Superior temporal gyrus (tissue), 1 donor: ENCODE results near the gene SMYD3.
"Not testable (repeated sequence)": the region's sequence is repeated elsewhere in the genome, so short reads cannot be mapped to it uniquely, and the experiment has no call there.

Experiments
- DNase-seq: peaks from one replicate; pipeline ENCODE4 v3.0.0-alpha.2; 2016; ENCODE audit errors: extremely low spot score

SMYD3 gene

DNA sequence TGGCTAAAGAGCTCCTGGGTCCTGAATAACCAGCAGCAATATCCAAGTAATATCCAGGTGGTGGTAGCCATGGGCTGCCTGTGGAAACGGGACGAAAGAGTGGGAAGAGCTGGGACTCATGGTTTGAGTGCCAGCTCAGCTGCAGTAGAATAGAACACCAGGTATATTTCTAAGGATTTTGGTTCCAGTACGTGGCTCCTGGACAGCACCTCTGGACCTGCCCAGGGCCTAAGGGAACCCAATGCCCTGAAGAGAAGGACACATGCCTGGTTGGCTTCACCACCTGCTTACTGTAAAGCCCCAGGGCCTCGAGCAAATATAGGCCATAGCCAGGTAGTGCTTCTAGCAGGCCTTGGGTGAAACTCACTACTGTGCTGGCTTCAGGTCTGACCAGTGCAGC is 785.6 kb downstream of the SMYD3 start:
- no peak for DNase-seq

DNA sequence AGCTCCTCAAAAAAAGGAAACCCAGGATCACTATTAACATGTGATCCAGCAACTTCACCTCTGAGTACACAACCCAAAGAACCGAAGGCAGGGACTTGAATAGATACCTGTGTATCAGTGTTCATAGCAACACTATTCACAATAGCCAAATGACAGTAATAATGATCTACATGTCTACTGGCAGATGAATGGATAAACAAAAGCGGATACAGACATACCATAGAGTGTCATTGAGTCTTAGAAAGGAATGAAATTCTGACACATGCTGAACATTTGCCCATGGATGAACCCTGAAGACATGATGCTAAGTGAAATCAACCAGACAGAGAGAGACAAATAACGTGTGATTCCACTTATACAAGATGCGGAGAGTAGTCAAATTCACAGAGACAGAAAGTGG is 788.1 kb downstream of the SMYD3 start:
- DNase-seq: no peak

DNA sequence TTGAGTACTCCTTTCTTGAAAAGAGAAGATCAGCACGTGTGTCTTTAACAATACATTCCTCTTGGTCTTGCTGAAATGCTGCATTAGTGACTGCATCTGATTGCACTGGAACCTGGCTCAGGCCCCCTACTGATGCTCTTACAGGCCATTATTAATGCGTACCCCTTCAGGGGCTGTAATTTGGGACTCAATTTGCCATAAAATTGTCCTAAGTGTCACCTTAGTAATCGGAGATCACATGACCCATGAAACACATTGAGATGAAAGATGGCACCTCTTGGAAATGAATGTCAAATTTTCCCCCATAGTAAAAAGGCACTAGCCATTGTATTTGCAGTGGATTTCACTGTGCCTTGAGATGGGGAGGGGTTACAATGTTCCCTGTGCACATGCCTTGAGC is 789.0 kb downstream of the SMYD3 start:
- no peak for DNase-seq

DNA sequence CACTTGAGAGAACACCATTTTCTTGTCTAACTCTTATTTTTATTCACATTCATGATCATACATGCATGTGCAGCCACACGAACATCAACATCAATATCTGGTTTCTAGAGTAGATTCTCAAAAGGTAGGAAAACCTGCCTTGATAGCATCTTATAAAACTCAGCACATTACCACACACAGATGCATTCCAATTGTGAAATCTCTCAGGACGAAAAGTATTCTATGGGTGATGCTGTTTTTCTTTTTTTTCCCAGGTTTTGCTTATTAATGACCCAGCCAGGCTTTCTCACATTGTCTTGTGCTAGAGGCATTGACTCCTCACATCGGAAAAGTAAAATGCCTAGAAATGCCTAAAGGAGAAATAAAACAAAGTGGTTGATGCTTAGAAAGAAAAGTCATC is 789.5 kb downstream of the SMYD3 start:
- no peak for DNase-seq

DNA sequence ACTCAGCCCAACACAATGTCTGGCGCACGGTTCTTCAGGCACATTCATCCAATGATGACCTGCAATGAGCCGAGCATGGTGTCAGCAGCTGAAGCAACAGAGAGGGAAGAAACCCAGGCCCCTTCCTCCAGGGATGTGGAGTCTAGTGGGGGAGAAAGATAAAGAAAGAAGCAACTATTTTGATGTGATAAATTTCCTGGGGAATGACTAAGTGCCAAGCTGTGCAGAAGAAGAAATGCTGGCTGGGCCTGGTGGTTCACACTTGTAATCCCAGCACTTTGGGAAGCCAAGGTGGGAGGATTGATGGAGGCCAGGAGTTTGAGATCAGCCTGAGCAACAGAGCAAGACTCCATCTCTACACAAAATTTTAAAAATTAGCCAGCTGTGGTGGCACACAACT is 790.5 kb downstream of the SMYD3 start:
- no peak for DNase-seq

- no peak for DNase-seq
These were observed 791.1 kb downstream of the SMYD3 start for GRCh38 chr1:245715970-245716369.

DNA sequence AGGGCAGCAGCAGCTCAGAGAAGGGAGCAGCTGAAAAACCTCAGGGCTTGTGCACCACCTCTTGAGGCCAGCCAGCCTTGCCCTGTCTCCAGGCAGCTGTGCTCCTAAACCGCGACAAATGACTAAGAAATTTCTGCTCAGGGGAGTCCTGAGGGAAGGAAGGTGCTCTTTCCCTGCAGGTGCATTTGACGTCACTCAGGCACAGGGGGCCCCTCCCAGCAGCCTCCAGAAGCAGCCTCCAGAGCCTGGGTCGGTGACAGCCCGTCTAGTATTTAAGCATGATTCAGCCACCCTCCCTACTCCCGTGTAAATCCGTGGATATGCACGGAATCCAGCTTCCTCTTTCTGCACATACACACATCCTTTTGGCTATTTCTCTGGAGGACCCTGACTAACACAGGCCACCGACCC is 791.8 kb downstream of the SMYD3 start:
- DNase-seq: no peak

GRCh38 chr1:245714027-245714426 is 793.1 kb downstream of the SMYD3 start:
- DNase-seq: not testable (repeated sequence)

GRCh38 chr1:245710961-245711903 is 795.8 kb downstream of the SMYD3 start:
- no peak for DNase-seq

- DNase-seq: no peak
These were observed 799.1 kb downstream of the SMYD3 start for GRCh38 chr1:245707941-245708340.

- DNase-seq: no peak
These were observed 802.3 kb downstream of the SMYD3 start for GRCh38 chr1:245704765-245705164.

DNA sequence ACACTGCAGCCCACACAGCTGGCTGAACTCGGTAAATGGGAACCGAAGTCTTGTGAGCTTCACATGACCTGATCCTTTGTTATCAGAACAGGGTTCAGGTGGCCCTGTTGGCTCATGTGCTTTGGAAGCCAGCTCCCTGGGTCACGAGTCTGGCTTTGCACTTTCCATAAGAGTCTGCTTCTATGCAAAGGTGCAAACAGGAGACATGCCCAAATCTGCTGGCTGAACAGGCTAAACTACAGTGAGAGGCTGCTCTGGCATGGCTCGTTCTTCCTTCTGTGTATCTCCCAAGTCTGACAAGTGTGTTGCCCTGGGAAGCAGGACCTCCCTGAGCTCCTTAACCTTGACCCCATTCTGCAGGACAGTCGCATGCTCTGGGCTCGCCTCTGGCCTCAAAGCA is 802.7 kb downstream of the SMYD3 start:
- DNase-seq: no peak

DNA sequence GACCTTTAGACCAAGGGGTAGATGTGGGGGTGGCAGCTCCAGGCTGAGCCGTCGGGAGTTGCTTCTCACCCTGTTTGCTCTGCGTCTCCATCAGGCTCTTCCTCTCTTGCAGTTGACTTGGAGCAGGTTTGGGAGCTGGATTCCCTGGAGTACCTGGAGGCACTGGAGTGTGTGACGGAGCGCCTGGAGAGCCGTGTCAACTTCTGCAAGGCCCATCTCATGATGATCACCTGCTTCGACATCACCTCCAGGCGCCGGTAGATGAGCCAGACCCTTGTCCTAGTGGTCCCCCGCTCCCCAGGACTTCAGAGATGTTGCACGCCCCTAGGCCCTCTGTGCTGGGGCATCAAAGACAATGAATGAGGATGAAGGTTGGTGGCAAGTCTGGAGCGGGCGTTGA is 804.7 kb downstream of the SMYD3 start:
- DNase-seq: no peak

DNA sequence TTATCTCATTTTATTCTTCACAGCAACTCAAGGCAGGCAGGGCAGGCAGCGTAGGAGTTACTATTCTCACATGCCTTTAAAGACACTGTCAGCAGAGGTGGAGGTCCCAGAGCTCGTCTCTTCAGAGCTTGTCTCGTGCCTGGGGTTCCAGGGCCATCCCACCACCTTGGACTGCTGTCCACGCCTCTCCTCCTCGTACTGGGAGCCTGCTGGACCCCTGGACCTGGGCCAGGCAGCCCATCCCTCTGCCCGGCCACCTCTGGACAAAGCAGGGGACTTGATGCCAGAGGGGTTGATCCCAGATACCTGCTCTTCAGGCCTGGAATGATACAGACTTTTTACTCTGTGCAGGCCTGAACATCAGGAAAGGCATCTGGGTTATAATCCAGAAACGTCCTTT is 805.4 kb downstream of the SMYD3 start:
- no peak for DNase-seq

DNA sequence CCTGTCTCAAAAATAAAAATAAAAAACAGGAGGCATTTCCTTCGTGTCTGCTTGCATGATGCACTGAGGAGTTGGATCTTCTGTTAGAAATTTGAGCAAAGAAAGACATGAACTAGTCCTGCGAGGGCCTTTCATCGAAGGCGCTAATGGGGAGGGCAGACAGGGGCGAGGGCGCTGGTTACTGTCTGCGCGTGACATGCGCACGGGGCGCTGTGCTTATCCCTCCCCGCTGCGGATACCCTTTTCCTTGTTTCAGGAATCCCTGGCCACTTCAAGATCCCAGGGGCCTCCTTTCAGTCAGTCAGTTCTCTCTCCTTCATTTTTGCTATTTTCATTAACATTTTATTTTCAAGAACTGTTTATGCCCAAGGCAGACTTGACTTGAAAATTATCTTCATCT is 806.4 kb downstream of the SMYD3 start:
- no peak for DNase-seq
